Gastrocnemius medialis (tissue), 4 donors: ENCODE results near the gene LY6G5C. TPM values are rescaled to one million over a fixed set of nuclear protein-coding genes. Genes with fewer than 3 reads are reported as not detected.
"Not testable (repeated sequence)": the region's sequence is repeated elsewhere in the genome, so short reads cannot be mapped to it uniquely, and the experiment has no call there.

Experiments used
- ATAC-seq, 2 donors: fragments of 150-250 bp; one replicate each; pipeline ENCODE4 v1.9.1; 2016
- DNase-seq, 2 donors: peaks; one replicate each; pipeline ENCODE4 v3.0.0-alpha.2; 2019
- H3K27ac ChIP-seq, 4 donors: fragments of 200-600 bp; sonication (generic); 1 replicate in 1 of 4; 2 replicates in 3 of 4; pipeline ENCODE4 v1.5.1; 2016 to 2018; ENCODE audit warnings: mild to moderate bottlenecking in 2 of 4, moderate library complexity in 1 of 4
- H3K27me3 ChIP-seq, 3 donors: fragments of 200-600 bp; sonication (generic) in 2 of 3; 1 replicate in 1 of 3; 2 replicates in 2 of 3; pipeline versions ENCODE4 v1.5.1 to v1.6.0; 2016 to 2019; ENCODE audit warnings: mild to moderate bottlenecking in 1 of 3, moderate library complexity in 1 of 3
- H3K36me3 ChIP-seq, 2 donors: fragments of 200-600 bp; sonication (generic) in 1 of 2; one replicate each; pipeline ENCODE4 v1.5.1; 2017 to 2018
- H3K4me1 ChIP-seq, 2 donors: fragments of 200-600 bp; sonication (generic) in 1 of 2; one replicate each; pipeline ENCODE4 v1.5.1; 2016 to 2017; ENCODE audit warnings: mild to moderate bottlenecking in 2 of 2
- H3K4me3 ChIP-seq, 4 donors: fragments of 200-600 bp; sonication (generic) in 3 of 4; 1 replicate in 1 of 4; 2 replicates in 3 of 4; pipeline ENCODE4 v1.5.1; 2016 to 2019; ENCODE audit warnings: mild to moderate bottlenecking in 2 of 4
- H3K9me3 ChIP-seq, 3 donors: fragments of 200-600 bp; sonication (generic) in 2 of 3; 1 replicate in 1 of 3; 2 replicates in 2 of 3; pipeline ENCODE4 v1.5.1; 2016 to 2019
- POLR2A ChIP-seq, 2 donors: fragments of 450-650 bp; IDR thresholded peaks; one replicate each; pipeline ENCODE4 v1.6.1; 2017; ENCODE audit warnings: antibody characterized with exemption in 2 of 2, mild to moderate bottlenecking in 2 of 2, moderate library complexity in 2 of 2
- in situ Hi-C, 4 donors: fragments of 200-750 bp; cut with MboI; loops; one replicate each; pipeline versions ENCODE4 v1.15.0 to v1.8.0; 2017; ENCODE audit warnings: low sequenced_read_pairs in 4 of 4
- intact Hi-C: fragments of 100-400 bp; cut with DNase I; formaldehyde crosslinking; loops from one replicate; pipeline ENCODE4 v1.15.1; 2023; ENCODE audit warnings: low total_unique reads
- total RNA-seq, 4 donors: library from RNA; depleted of rRNA; stranded (reverse); fragments of >200 nt; gene quantifications; one replicate each; pipeline versions ENCODE4 v1.1.0 to v1.2.3, GENCODE V29; 2016
- TF ChIP-seq, protein P1 (sequence below), 5 experiments: fragments of 450-650 bp in 3 of 5; fragments of 200-600 bp in 2 of 5; sonication (generic) in 2 of 5; IDR thresholded peaks in 4 of 5; conservative IDR thresholded peaks in 1 of 5; 1 replicate in 4 of 5; 2 replicates in 1 of 5; pipeline ENCODE4 v1.5.1; 2016 to 2019; ENCODE audit warnings: antibody characterized with exemption in 5 of 5, mild to moderate bottlenecking in 3 of 5, moderate library complexity in 3 of 5

Gene LY6G5C
- total RNA-seq, 4 donors from 2014 or later: 1.3 to 3.2 TPM; not detected in 2

- in situ Hi-C loops (no loop called here), intact Hi-C loops (no loop called here)
- no peak for ATAC-seq
- Histone ChIP-seq H3K27me3 (no peaks in the 10 kb centered on the region), H3K36me3 (no peaks in the 10 kb centered on the region), H3K9me3 (no peaks in the 10 kb centered on the region), H3K27ac (no peak overlapping the region), H3K4me1 (no peaks in the 10 kb centered on the region), H3K4me3 (no peak overlapping the region)
- DNase-seq: no peak
- TF ChIP-seq POLR2A (IDR thresholded peaks at IDR 0.05): no peak
- TF ChIP-seq, protein P1, sequence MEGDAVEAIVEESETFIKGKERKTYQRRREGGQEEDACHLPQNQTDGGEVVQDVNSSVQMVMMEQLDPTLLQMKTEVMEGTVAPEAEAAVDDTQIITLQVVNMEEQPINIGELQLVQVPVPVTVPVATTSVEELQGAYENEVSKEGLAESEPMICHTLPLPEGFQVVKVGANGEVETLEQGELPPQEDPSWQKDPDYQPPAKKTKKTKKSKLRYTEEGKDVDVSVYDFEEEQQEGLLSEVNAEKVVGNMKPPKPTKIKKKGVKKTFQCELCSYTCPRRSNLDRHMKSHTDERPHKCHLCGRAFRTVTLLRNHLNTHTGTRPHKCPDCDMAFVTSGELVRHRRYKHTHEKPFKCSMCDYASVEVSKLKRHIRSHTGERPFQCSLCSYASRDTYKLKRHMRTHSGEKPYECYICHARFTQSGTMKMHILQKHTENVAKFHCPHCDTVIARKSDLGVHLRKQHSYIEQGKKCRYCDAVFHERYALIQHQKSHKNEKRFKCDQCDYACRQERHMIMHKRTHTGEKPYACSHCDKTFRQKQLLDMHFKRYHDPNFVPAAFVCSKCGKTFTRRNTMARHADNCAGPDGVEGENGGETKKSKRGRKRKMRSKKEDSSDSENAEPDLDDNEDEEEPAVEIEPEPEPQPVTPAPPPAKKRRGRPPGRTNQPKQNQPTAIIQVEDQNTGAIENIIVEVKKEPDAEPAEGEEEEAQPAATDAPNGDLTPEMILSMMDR (IDR thresholded peaks at IDR 0.05 in 4 of 5, conservative IDR thresholded peaks at IDR 0.05 in 1 of 5): no peak
Measured at GRCh38 chr6:31712296-31712695, 31.4 kb upstream of the LY6G5C start.

DNA sequence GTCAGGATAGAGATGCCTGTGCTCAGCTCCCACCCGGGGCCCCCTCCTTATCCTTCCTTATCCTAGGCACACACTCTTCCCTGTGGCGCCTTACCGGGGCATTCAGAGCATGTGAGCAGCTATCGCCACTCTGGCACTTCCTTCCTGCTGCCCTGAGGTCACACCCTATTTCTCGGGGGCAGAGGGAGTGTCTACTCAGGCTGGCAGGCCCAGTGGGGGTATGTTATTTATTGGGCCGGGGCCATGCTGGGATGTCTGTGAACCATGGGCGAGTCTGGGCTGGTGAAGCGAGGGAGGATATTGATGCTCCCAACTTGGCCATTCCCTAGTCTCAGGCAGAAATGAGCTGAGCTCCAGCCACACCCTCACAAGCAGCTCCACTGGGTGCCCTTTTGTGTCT lies 30.4 kb upstream of the LY6G5C start:
- Histone ChIP-seq H3K27ac (no peak overlapping the region), H3K36me3 (no peaks in the 10 kb centered on the region), H3K9me3 (no peaks in the 10 kb centered on the region), H3K4me3 (no peak overlapping the region), H3K27me3 (no peaks in the 10 kb centered on the region), H3K4me1 (no peaks in the 10 kb centered on the region)
- DNase-seq (no peak), ATAC-seq (no peak)
- in situ Hi-C loops: no loop called here
- no peak for TF ChIP-seq POLR2A (IDR thresholded peaks at IDR 0.05)
- TF ChIP-seq, protein P1 (IDR thresholded peaks at IDR 0.05 in 4 of 5, conservative IDR thresholded peaks at IDR 0.05 in 1 of 5): no peak
- intact Hi-C loops: no loop called here

- in situ Hi-C loops: no loop called here
- H3K27ac ChIP-seq: no peak overlapping the region
Measured at GRCh38 chr6:31710523-31711219, 29.8 kb upstream of the LY6G5C start.

DNA sequence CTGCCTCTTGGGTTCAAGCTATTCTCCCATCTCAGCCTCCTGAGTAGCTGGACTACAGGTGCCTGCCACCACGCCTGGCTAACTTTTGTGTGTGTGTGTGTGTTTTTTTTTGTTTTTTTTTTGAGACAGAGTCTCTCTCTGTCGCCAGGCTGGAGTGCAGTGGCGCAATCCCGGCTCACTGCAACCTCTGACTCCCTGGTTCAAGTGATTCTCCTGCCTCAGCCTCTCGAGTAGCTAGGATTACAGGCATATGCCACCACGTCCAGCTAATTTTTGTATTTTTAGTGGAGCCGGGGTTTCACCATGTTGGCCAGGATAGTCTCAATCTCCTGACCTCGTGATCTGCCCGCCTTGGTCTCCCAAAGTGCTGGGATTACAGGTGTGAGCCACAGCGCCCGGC lies 28.3 kb upstream of the LY6G5C start:
- ATAC-seq, in situ Hi-C loops, intact Hi-C loops, H3K4me3 ChIP-seq, H3K4me1 ChIP-seq, H3K9me3 ChIP-seq, DNase-seq, H3K27ac ChIP-seq, H3K36me3 ChIP-seq, H3K27me3 ChIP-seq: not testable (repeated sequence)

More at GRCh38 chr6:31710523-31711219, 29.8 kb upstream of the LY6G5C start:
- Histone ChIP-seq H3K4me3 (no peak overlapping the region), H3K36me3 (no peaks in the 10 kb centered on the region), H3K4me1 (no peaks in the 10 kb centered on the region), H3K9me3 (no peaks in the 10 kb centered on the region), H3K27me3 (no peaks in the 10 kb centered on the region)
- ATAC-seq (no peak), DNase-seq (no peak)
- intact Hi-C loops: no loop called here
- TF ChIP-seq POLR2A (IDR thresholded peaks at IDR 0.05): no peak
- TF ChIP-seq, protein P1 (IDR thresholded peaks at IDR 0.05 in 4 of 5, conservative IDR thresholded peaks at IDR 0.05 in 1 of 5): no peak

- H3K27ac ChIP-seq: no peak overlapping the region
- H3K4me3 ChIP-seq: no peak overlapping the region
- H3K27me3 ChIP-seq: no peaks in the 10 kb centered on the region
- intact Hi-C loops (no loop called here), in situ Hi-C loops (no loop called here)
- TF ChIP-seq, protein P1 (IDR thresholded peaks at IDR 0.05 in 4 of 5, conservative IDR thresholded peaks at IDR 0.05 in 1 of 5): no peak
- TF ChIP-seq POLR2A (IDR thresholded peaks at IDR 0.05): no peak
- H3K9me3 ChIP-seq: no peaks in the 10 kb centered on the region
- no peaks in the 10 kb centered on the region for H3K36me3 ChIP-seq
- ATAC-seq (no peak), DNase-seq (no peak)
- peaks cover 3% of the 10 kb centered on the region in 2 donors for H3K4me1 ChIP-seq
Measured at GRCh38 chr6:31708224-31708623, 27.4 kb upstream of the LY6G5C start.
